GM13977 (cell line): ENCODE data around the gene TAF6.

Source experiments
- DNase-seq: peaks from one replicate; pipeline ENCODE4 v3.0.0; 2012; ENCODE audit warnings: low spot score
- in situ Hi-C: fragments of 300-500 bp; cut with MboI; formaldehyde crosslinking; loops from one replicate; pipeline ENCODE4 v1.12.0; 2022; ENCODE audit warnings: low sequenced_read_pairs, low pct_unique_long_range_greater_than_20kb, mixed read lengths, inconsistent platforms; ENCODE audit not compliant: unreplicated experiment
- TF ChIP-seq, protein P1 (sequence below): IDR thresholded peaks from 2 replicates; pipeline ENCODE4 v1.5.1; 2012; ENCODE audit warnings: mild to moderate bottlenecking, control low read depth; ENCODE audit not compliant: insufficient read depth; ENCODE audit errors: extremely low read depth, missing control alignments

TAF6 gene

GRCh38 chr7:100093498-100093897, 25.7 kb downstream of the TAF6 start:
- no peak for DNase-seq
- TF ChIP-seq, protein P1, sequence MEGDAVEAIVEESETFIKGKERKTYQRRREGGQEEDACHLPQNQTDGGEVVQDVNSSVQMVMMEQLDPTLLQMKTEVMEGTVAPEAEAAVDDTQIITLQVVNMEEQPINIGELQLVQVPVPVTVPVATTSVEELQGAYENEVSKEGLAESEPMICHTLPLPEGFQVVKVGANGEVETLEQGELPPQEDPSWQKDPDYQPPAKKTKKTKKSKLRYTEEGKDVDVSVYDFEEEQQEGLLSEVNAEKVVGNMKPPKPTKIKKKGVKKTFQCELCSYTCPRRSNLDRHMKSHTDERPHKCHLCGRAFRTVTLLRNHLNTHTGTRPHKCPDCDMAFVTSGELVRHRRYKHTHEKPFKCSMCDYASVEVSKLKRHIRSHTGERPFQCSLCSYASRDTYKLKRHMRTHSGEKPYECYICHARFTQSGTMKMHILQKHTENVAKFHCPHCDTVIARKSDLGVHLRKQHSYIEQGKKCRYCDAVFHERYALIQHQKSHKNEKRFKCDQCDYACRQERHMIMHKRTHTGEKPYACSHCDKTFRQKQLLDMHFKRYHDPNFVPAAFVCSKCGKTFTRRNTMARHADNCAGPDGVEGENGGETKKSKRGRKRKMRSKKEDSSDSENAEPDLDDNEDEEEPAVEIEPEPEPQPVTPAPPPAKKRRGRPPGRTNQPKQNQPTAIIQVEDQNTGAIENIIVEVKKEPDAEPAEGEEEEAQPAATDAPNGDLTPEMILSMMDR: no peak

GRCh38 chr7:100093054-100093453, 26.1 kb downstream of the TAF6 start:
- DNase-seq: no peak
- TF ChIP-seq, protein P1: no peak
- in situ Hi-C loops: no loop called here

More at GRCh38 chr7:100093498-100093897, 25.7 kb downstream of the TAF6 start:
- in situ Hi-C loops: no loop called here

GRCh38 chr7:100091411-100092181, 27.6 kb downstream of the TAF6 start:
- DNase-seq: no peak
- in situ Hi-C loops: no loop called here
- TF ChIP-seq, protein P1: no peak

DNA sequence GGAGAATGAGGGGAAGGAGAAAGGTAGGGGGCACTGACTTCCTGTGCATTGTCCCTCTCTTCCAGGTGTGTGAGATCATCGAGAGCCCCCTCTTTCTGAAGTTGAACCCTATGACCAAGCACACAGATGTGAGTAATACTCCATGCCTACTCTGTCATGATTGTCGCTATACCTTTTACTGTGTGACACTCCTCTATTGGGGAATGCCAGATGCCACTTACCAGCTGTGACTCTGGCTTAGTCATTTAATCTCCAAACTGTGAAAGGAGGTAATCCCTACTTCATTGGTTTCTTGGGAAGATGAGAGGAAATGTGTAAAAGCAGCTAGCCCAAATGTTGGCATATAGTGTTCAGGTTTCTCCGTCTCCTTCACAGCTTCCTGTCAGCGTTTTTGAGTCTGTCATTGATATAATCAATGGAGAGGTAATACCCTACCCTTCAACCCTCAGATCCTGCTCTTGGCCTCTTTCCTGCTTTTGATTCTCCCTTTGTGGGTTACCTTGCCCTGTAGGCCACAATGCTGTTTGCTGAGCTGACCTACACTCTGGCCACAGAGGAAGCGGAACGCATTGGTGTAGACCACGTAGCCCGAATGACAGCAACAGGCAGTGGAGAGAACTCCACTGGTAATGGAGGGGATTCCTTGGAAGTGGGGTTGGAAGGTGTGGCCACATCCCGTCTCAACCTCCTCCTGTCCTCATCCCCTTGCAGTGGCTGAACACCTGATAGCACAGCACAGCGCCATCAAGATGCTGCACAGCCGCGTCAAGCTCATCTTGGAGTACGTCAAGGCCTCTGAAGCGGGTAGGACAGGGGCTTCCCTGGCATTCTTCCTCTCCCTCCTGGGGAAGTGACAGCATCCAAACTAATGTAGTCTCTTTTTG, 28.4 kb downstream of the TAF6 start:
- no peak for DNase-seq
- in situ Hi-C loops: no loop called here
- TF ChIP-seq, protein P1: no peak

DNA sequence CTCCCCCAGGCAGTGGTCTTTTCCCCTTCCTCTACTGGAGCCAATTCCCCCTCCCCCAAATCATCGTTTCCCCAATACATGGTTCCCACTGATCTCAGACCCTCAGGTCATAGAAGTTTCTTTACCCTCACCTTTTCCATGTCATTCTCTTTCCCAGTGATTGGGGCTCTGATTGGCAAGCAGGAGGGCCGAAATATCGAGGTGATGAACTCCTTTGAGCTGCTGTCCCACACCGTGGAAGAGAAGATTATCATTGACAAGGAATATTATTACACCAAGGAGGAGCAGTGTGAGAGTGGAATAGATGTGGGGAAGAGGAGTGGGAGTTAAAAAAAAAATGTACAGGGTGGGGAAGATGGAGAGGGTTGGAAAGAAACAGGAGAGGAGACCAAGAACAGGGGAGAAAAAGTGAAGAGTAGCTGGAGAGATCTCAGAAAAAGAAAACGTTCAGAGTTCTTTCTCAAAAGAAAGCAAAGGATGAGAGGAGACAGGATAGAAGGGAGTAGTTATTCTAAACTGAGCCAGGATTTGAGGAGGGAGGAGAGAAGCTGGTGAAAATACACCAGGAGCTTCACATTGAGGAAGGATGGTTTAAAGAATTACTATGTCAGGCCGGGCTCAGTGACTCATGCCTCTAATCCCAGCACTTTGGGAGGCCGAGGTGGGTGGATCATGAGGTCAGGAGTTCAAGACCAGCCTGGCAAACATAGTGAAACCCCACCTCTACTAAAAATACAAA, 29.5 kb downstream of the TAF6 start:
- no peak for DNase-seq
- in situ Hi-C loops: no loop called here
- TF ChIP-seq, protein P1: no peak
